ENCODE measurements around the gene ADCYAP1R1.
A peak's percentile ranks its signal among the peaks of the same experiment; 100 is the strongest.

The ADCYAP1R1 gene

GRCh38 chr7:31036924-31037323, 15.2 kb upstream of the ADCYAP1R1 start:
- H3K4me1 ChIP-seq (ENCODE audit: control insufficient read depth, insufficient read depth, low read length): peaks cover 18% of the 10 kb centered on the region
- no peaks in the 10 kb centered on the region for H3K36me3 ChIP-seq (ENCODE audit: control insufficient read depth, insufficient read depth, low read length)
- H3K4me3 ChIP-seq (ENCODE audit: insufficient read depth, low read depth, low read length): no peak overlapping the region
- H3K27ac ChIP-seq (ENCODE audit: insufficient read depth, low read depth, low read length, poor library complexity, severe bottlenecking): no peak overlapping the region
- H3K9me3 ChIP-seq (ENCODE audit: control insufficient read depth, low read length): no peaks in the 10 kb centered on the region
- H3K27me3 ChIP-seq (ENCODE audit: control insufficient read depth, insufficient read depth, low read length, poor library complexity, severe bottlenecking): peaks cover 19% of the 10 kb centered on the region
- 81 to 87% methylated on average over 3 of the region's 3 CpGs for WGBS, 2 experiments

DNA sequence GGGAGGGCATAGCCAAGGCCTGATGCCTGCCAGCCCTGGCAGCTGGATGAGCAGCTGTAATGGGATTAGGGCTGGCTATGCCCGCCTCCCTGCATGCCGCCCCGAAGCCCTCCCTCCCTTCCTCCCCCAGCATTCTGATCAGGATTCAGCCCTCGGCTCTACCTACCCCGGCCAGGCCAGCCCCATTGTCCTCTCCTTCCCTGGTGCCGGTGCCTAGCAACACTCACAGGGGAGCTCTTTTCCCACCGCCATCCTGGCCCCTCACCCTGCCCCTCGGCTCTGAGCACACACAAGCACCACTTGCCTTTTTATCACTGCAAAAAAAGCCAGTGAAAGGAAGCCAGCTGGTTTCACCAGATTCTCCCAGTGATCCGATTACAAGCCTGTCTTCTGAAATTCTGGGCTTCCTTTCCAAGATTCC, 9.0 kb upstream of the ADCYAP1R1 start:
- Histone ChIP-seq H3K4me3 (ENCODE audit: insufficient read depth, low read depth, low read length) (no peak overlapping the region), H3K27ac (ENCODE audit: insufficient read depth, low read depth, low read length, poor library complexity, severe bottlenecking) (peak overlapping the region; percentile 89), H3K9me3 (ENCODE audit: control insufficient read depth, low read length) (no peaks in the 10 kb centered on the region), H3K27me3 (ENCODE audit: control insufficient read depth, insufficient read depth, low read length, poor library complexity, severe bottlenecking) (peaks cover 28% of the 10 kb centered on the region), H3K4me1 (ENCODE audit: control insufficient read depth, insufficient read depth, low read length) (peaks cover 55% of the 10 kb centered on the region), H3K36me3 (ENCODE audit: control insufficient read depth, insufficient read depth, low read length) (no peaks in the 10 kb centered on the region)
- WGBS, 2 experiments: 1% methylated on average over 9 of the region's 9 CpGs

GRCh38 chr7:31044529-31044928, 7.6 kb upstream of the ADCYAP1R1 start:
- no peak overlapping the region for H3K4me3 ChIP-seq (ENCODE audit: insufficient read depth, low read depth, low read length)

GRCh38 chr7:31046723-31047122, 5.4 kb upstream of the ADCYAP1R1 start:
- H3K27ac ChIP-seq (ENCODE audit: insufficient read depth, low read depth, low read length, poor library complexity, severe bottlenecking): no peak overlapping the region
- peaks cover 59% of the 10 kb centered on the region for H3K4me1 ChIP-seq (ENCODE audit: control insufficient read depth, insufficient read depth, low read length)
- 92 to 95% methylated on average over 5 of the region's 5 CpGs for WGBS, 2 experiments
- no peaks in the 10 kb centered on the region for H3K36me3 ChIP-seq (ENCODE audit: control insufficient read depth, insufficient read depth, low read length)
- H3K27me3 ChIP-seq (ENCODE audit: control insufficient read depth, insufficient read depth, low read length, poor library complexity, severe bottlenecking): peaks cover 27% of the 10 kb centered on the region
- no peak overlapping the region for H3K4me3 ChIP-seq (ENCODE audit: insufficient read depth, low read depth, low read length)
- no peaks in the 10 kb centered on the region for H3K9me3 ChIP-seq (ENCODE audit: control insufficient read depth, low read length)

More at GRCh38 chr7:31044529-31044928, 7.6 kb upstream of the ADCYAP1R1 start:
- Histone ChIP-seq H3K27me3 (ENCODE audit: control insufficient read depth, insufficient read depth, low read length, poor library complexity, severe bottlenecking) (peaks cover 27% of the 10 kb centered on the region), H3K9me3 (ENCODE audit: control insufficient read depth, low read length) (no peaks in the 10 kb centered on the region), H3K36me3 (ENCODE audit: control insufficient read depth, insufficient read depth, low read length) (no peaks in the 10 kb centered on the region), H3K27ac (ENCODE audit: insufficient read depth, low read depth, low read length, poor library complexity, severe bottlenecking) (no peak overlapping the region), H3K4me1 (ENCODE audit: control insufficient read depth, insufficient read depth, low read length) (peaks cover 66% of the 10 kb centered on the region)
- 33 to 46% methylated on average over 5 of the region's 5 CpGs for WGBS, 2 experiments

- no peaks in the 10 kb centered on the region for H3K9me3 ChIP-seq (ENCODE audit: control insufficient read depth, low read length)
- H3K4me1 ChIP-seq (ENCODE audit: control insufficient read depth, insufficient read depth, low read length): peaks cover 56% of the 10 kb centered on the region
- H3K4me3 ChIP-seq (ENCODE audit: insufficient read depth, low read depth, low read length): no peak overlapping the region
- no peak overlapping the region for H3K27ac ChIP-seq (ENCODE audit: insufficient read depth, low read depth, low read length, poor library complexity, severe bottlenecking)
- H3K36me3 ChIP-seq (ENCODE audit: control insufficient read depth, insufficient read depth, low read length): no peaks in the 10 kb centered on the region
- H3K27me3 ChIP-seq (ENCODE audit: control insufficient read depth, insufficient read depth, low read length, poor library complexity, severe bottlenecking): peaks cover 25% of the 10 kb centered on the region
- WGBS, 2 experiments: 83 to 88% methylated on average over 9 of the region's 9 CpGs
These were observed 4.6 kb upstream of the ADCYAP1R1 start for GRCh38 chr7:31047313-31048146.

DNA sequence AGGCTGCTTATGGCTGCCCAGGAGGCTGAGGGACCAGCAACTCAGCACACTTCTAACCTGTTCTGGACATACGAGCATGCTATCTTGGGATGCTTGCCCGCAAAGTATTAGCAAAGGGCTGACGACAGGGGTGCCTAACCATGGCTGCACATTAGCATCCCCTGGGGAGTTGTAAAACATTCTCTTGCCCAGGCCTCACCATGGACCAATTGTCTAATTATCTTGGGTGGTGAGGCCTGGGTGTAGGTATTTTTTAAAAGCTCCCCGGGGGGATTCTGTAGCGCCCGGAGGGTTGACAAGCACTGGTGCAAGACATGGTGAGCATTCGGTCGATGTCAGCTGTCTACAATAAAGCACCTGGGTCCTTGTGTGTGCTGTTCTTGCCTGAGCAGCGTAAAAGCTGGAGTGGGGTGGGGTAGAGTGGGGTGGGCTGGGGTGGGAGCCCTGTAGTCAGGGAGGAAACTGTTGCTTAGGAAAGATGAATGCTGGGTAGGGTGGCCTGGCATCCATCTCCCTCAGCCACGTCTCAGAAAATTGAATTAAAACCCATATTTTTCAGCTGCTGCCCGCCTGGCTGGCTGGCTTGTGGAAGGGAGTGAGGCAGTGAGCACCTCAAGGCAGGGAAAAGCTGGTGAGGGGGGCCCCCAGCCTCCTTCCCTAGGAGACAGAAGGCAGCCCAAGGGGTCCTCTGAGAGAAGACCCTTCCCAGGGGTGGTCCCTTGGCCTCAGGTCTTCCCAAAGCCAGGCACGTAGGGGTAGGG, 2.9 kb upstream of the ADCYAP1R1 start:
- Histone ChIP-seq H3K9me3 (ENCODE audit: control insufficient read depth, low read length) (no peaks in the 10 kb centered on the region), H3K4me1 (ENCODE audit: control insufficient read depth, insufficient read depth, low read length) (peaks cover 52% of the 10 kb centered on the region), H3K4me3 (ENCODE audit: insufficient read depth, low read depth, low read length) (no peak overlapping the region), H3K36me3 (ENCODE audit: control insufficient read depth, insufficient read depth, low read length) (no peaks in the 10 kb centered on the region), H3K27ac (ENCODE audit: insufficient read depth, low read depth, low read length, poor library complexity, severe bottlenecking) (no peak overlapping the region), H3K27me3 (ENCODE audit: control insufficient read depth, insufficient read depth, low read length, poor library complexity, severe bottlenecking) (peaks cover 41% of the 10 kb centered on the region)
- 87 to 89% methylated on average over 12 of the region's 12 CpGs for WGBS, 2 experiments

DNA sequence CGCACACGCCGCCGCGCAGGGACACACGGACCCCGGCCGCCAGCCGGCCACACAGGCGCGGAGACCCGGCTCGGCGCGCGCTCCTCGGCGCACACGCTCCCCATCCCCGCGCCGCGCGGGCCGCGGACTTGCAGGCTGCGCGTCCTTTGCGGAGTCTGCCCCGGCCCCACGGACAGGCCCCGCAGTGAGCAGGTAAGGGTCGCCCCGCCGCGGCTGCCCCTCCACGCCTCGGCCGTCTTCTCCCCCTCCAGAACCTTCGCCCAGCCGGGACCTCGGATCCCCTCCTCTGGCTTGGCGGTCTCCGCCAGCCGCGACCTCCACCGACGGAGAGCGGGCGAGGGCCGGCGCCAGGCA, 356 bp downstream of the ADCYAP1R1 start:
- 0% methylated on average over 52 of the region's 52 CpGs for WGBS, 2 experiments
- peaks cover 41% of the 10 kb centered on the region for H3K27me3 ChIP-seq (ENCODE audit: control insufficient read depth, insufficient read depth, low read length, poor library complexity, severe bottlenecking)

DNA sequence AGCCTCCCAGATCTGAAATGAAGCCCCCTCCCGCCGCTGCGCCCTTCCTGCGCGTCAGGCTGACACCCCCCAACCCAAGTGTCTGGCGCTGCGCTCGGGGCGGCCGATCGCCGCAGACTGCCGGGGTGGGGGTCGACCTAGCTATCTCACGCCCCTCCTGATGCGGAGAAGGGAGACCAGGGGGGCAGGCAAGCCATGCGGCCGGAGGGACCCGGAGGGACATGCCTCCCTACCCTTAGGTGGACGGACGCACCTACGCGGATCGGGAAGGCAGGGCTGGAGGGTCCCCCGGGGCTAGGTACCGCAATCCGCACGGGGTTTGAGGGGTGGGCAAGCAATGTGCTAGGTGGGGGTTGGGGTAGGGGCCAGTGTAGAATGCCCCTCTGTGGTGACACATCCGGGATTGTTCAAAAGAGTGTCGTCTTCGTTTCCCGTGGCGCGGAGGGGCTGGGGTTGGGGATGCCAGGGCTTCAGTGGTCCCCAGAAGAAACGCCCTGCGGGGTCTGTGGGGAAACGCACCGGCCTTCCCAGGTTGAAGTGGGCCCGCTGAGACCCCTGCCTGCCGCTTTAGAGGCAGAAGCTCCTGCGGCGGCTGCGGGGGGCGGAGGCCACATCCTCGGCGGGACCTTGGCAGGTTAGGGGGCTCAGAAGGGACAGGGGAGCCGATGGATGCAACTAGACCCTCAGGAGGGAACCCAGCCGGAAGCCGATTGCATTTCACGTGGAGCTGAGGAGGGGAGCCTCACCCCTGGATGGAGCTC, 913 bp downstream of the ADCYAP1R1 start:
- WGBS, 2 experiments: 3 to 4% methylated on average over 50 of the region's 50 CpGs
- peaks cover 44% of the 10 kb centered on the region for H3K4me1 ChIP-seq (ENCODE audit: control insufficient read depth, insufficient read depth, low read length)
- peaks cover 39% of the 10 kb centered on the region for H3K27me3 ChIP-seq (ENCODE audit: control insufficient read depth, insufficient read depth, low read length, poor library complexity, severe bottlenecking)

More for the DNA sequence above, 356 bp downstream of the ADCYAP1R1 start:
- Histone ChIP-seq H3K4me1 (ENCODE audit: control insufficient read depth, insufficient read depth, low read length) (peaks cover 46% of the 10 kb centered on the region), H3K36me3 (ENCODE audit: control insufficient read depth, insufficient read depth, low read length) (no peaks in the 10 kb centered on the region), H3K4me3 (ENCODE audit: insufficient read depth, low read depth, low read length) (peak overlapping the region; percentile 66), H3K27ac (ENCODE audit: insufficient read depth, low read depth, low read length, poor library complexity, severe bottlenecking) (no peak overlapping the region), H3K9me3 (ENCODE audit: control insufficient read depth, low read length) (no peaks in the 10 kb centered on the region)

GRCh38 chr7:31053986-31054385, 1.9 kb downstream of the ADCYAP1R1 start:
- H3K4me3 ChIP-seq (ENCODE audit: insufficient read depth, low read depth, low read length): peak overlapping the region; percentile 66
- H3K27ac ChIP-seq (ENCODE audit: insufficient read depth, low read depth, low read length, poor library complexity, severe bottlenecking): no peak overlapping the region
- WGBS, 2 experiments: 94 to 95% methylated on average over 5 of the region's 5 CpGs
- no peaks in the 10 kb centered on the region for H3K9me3 ChIP-seq (ENCODE audit: control insufficient read depth, low read length)
- H3K27me3 ChIP-seq (ENCODE audit: control insufficient read depth, insufficient read depth, low read length, poor library complexity, severe bottlenecking): peaks cover 36% of the 10 kb centered on the region
- peaks cover 35% of the 10 kb centered on the region for H3K4me1 ChIP-seq (ENCODE audit: control insufficient read depth, insufficient read depth, low read length)
- H3K36me3 ChIP-seq (ENCODE audit: control insufficient read depth, insufficient read depth, low read length): no peaks in the 10 kb centered on the region

More for the DNA sequence above, 913 bp downstream of the ADCYAP1R1 start:
- H3K36me3 ChIP-seq (ENCODE audit: control insufficient read depth, insufficient read depth, low read length): no peaks in the 10 kb centered on the region
- no peaks in the 10 kb centered on the region for H3K9me3 ChIP-seq (ENCODE audit: control insufficient read depth, low read length)
- no peak overlapping the region for H3K27ac ChIP-seq (ENCODE audit: insufficient read depth, low read depth, low read length, poor library complexity, severe bottlenecking)
- peak overlapping the region; percentile 66 for H3K4me3 ChIP-seq (ENCODE audit: insufficient read depth, low read depth, low read length)
